Renal cortex interstitium (tissue), 11 donors: ENCODE results near the gene PGBD5. TPM values are rescaled to one million over a fixed set of nuclear protein-coding genes. Genes with fewer than 3 reads are reported as not detected.

Source experiments
- DNase-seq, 11 donors: peaks; one replicate each; pipeline ENCODE4 v3.0.0-alpha.2; 2013; ENCODE audit warnings: low read depth in 9 of 11, low spot score in 4 of 11; ENCODE audit errors: extremely low read depth in 1 of 11
- polyA plus RNA-seq, 3 donors: library from polyadenylated mRNA; unstranded; fragments of 120-200 nt; gene quantifications; one replicate each; pipeline ENCODE4 v1.2.1, GENCODE V29; 2013; ENCODE audit not compliant: insufficient read length in 3 of 3

PGBD5 gene
- polyA plus RNA-seq, 3 donors, result 7.0 to 8.1 (median 7.8) TPM

DNA sequence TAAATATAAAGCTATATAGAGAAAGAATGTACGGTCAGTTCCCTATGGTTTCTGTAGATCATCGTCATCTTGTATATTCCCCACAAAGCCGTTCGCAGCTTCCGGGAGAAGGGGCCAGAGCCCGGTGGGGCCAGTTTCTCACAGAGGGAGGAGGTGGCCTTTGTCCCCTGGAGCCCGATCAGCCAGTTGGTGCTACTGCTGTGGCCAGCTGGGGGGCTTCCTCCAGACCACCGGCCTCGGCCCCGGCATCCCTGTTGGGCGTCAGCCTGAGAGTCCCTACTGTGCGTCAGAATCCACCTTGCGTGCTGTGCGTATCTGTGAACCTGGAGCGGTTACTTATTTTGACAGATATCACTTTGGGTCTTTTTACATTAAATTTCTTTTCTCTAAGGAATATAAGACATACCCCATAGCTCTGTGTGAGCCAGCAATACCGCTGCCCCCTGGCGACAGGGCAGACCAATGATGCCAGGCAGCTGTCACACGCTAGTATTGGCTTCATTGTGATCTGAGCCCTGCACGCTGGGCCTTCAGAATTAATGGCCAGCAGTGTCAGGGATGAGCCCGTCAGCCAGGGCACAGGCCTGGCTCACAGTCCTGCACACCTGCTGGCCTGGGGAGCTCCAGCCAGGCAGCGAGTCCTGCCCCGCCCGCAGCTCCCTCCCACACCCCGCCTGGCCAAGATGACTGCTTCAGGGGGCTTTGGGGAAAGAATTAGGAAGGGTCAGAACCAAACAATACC lies 145.9 kb downstream of the PGBD5 start:
- DNase-seq, result no peak

DNA sequence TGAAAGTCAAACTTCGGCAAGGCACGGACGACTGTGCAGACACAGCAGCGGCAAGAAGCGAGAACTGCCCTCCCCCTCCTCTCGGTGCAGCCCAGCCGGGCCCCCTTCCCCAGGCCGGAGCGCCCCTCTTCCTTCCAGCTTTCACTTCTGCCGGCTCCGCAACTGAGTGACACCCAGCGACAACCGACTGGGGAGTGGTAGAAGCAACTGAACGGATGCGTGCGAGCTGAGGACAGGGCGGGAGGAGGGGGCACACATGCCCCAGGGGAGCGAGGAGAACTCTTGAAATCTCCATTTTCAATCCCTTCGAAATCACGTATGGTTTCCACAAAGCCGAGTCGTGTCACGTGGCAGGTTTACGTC lies 146.6 kb downstream of the PGBD5 start:
- DNase-seq, result no peak

DNA sequence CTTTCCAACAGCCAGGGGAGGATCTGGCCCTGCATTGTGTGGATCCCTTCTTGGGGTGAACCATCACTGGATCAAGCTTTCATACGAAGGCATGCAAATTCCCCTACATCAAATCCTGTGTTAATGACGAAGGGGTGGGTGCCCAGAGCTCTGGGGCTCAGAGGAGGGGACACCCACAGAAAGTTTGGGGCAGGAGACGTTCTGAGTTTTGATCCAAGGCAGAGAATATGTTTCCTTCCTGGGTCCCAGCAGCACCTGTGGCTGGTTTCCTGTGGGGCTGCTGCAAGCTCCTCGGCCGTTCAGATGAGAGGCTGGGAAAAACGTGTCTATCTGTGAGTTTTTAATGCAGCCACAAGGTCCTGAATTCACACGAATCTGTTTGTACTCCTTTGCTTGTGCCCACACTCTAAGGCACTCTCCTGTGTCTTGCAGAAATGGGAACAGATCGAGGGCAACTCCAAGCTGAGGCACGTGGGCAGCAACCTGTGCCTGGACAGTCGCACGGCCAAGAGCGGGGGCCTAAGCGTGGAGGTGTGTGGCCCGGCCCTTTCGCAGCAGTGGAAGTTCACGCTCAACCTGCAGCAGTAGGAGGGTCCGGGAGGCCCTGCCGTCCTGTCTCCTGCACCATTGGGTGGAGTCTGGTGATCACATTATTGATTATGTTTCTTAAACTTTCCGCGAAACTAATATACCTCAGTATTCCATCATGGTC lies 147.1 kb downstream of the PGBD5 start:
- DNase-seq, result no peak

DNA sequence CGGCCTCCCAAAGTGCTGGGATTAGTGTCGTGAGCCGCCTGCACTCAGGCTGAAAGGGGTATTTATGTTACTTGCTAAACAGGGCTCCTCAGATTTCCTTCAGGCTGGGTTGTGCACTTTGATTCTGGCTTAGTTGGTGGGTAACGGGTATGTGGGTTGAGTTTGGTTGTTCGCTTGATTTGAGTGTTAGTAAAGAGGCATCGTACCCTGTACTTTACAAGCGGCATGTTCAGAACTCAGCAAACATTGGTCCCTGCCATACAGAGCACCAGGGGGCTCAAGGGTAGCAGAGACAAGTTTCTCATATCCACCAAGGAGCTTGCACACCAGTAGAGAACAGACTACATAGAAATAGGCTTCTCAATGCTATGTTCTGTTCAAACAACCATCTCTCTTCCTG lies 147.8 kb downstream of the PGBD5 start:
- DNase-seq, result no peak

DNA sequence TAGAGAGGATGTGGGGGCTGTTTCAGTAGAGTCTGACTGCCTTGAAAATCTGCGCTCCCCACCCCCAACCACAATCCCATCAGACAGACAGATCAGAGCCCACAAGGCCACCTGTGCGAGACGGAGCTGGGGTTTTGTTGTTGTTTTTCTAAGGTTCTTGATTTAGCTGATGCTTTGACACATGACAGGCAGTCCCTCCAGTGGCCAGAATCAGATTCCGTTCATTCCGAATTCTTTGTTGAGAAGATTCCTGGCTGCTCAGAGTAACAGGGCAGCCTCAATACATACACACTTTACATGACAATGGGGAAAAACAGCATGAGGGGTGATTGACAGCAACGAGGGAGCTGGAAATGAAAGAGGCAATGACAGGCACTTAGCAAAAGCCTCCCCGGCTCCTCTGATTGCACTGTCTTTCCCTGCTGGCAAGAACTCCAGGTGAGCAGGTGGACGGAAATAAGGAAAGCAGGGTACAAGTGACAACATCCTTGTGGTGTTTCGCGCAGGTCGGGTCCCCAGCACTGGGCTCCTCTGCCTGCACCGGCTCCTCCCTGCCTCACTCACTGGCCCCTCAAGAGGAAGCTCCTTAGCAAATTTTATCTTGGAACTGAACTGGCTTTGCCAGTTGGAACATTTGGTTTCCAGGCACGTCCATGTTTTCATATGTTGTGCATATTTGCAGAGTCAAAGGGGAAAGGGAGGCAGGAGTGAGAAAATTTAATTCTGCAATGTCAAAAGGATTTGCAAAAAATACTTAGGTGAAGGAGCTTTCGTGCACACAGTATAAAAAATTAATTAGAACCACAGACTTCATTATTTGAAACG lies 148.7 kb downstream of the PGBD5 start:
- DNase-seq, result no peak

DNA sequence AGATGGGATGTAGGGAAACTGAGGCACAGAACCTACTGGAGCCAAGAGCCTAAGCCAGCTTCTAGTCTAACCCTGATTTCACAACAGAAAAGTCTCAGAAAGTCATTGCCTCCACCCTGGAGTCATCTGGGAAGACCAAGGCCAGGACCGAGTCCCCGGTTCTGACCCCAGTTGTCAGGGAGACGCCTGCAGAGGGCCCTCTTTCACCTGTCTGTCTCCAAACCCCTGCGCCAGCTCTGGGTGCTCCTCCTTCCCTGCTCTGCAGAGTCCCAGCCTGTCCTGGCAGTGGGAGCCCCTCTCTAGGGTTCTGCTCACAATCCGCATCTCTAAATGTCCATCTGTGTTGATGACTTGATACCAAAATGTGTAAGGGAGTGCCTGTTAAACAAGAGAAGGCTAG lies 149.7 kb downstream of the PGBD5 start:
- no peak for DNase-seq

DNA sequence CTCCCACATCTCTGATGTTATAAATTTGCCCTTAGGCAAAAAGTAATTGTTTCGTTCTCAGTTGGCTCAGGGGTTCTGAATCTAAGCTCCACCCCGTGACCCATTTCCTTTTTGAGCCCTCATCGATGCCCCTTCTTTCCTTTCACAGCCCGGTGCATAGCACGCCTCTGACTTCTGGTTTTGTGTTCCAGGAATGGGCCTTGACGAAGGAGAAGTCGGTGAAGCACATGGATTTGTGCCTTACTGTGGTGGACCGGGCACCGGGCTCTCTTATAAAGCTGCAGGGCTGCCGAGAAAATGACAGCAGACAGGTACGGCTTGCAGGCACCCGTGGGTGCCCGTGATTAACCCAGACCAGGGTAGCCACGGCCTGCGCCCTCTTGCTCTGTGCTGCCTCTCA lies 151.9 kb downstream of the PGBD5 start:
- no peak for DNase-seq

DNA sequence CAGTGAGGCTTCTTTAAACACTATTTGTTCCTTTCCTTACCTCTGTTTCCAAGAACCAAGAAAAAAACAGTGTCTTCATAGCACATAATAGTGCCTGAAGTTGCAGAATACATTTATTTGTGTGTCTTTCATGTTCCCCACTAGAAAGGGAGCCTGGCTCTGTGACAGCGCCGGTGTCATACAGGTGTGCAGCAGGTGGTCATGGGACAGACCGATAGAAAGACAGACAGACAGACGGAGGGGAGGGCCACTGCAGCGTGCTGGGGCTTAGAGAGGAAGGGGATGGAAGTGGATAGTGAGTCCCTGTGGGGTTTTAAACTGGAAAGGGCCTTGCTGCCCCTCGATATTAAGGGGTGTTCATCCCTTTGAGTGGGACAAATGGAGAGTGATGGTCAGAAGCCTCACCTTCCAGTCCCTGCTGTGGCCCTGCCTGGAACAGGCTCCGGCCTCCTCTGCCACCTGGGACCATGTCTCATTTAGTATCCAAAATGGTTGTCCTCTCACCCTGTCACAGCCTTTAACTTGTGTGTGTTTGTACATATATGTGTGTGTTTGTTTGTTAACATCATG lies 152.9 kb downstream of the PGBD5 start:
- DNase-seq, result no peak

DNA sequence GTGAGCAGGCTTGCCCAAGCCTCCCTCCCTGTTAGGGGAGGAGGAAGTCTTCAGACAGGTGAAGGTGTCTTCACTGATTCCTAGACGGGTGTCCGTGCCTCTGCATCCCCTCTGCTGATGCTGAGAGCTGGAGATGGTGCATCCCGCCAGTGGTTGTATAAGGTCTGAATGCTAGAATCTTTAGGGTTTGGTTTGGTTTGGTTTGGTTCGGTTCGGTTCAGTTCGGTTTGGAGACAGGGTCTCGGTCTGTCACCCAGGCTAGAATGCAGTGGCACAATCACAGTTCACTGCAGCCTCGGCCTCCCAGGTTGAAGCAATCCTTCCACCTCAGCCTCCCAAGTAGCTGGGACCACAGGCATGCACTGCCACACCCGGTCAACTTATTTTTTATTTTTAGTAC lies 153.6 kb downstream of the PGBD5 start:
- no peak for DNase-seq

DNA sequence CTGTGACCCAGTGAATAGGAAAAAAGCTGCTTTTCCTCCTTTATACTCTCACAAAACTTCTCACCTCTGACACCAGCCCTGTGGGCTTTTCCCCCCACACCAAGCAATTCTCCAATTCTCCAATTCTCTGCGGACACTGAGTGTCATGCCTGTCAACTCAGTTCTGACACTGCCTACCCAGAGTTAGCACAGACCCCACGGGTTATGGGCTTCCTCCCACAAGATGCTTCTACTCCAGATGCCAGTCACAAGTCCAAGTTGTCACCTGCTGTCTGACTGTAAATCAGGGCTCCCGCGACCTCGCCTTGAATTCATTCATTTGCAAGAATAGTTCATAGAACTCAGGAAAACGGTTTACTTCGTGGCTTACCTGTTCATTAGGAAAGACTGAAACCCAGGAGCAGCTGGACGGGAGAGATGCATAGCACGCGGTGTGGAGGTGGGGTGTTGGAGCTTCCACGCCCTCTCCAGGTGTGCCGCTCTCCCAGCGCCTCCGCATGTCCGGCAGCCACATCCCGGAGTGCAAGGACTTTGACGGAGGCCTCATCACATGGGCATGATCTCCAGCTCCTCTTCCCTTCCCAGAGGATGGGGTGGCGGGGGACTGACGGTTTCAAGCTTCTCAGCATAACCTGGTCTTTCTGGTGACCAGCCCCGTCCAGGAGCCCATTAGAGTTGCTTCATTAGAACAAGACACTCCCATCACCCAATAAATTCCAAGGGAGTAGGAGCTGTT lies 154.7 kb downstream of the PGBD5 start:
- DNase-seq, result no peak

DNA sequence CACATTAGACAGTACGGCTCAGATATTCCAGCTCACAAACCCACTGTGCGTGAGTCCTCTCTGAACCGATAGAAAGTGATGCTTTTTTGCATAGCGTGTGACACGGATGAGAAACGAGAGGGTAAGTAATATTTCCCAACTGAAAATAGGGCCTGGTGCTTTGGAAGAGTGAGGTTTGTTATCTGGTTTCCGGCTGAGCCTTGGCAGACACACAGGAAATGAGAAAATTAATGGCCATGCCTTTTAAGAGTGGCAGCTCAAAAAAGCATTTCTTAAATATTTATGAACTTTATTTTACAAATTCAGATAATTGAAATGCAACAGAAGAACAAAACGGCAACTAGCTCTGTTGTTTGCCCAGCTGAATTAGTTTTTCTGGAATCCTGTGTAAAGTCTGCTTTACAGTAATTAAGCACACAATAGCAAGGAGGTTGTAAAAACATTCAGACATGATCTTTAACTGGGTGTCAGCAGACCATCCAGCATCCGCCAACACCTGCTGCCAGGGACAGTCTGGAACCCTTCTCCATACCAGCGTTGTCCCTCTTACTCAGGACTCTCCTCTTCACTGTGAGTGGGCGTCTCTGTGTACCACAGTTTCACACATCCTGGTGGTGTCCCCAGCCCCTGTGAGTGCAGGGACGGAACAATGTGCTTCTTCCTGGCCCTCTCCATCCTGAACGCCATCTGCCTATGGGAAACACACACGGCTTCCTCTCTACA lies 155.4 kb downstream of the PGBD5 start:
- DNase-seq, result no peak

DNA sequence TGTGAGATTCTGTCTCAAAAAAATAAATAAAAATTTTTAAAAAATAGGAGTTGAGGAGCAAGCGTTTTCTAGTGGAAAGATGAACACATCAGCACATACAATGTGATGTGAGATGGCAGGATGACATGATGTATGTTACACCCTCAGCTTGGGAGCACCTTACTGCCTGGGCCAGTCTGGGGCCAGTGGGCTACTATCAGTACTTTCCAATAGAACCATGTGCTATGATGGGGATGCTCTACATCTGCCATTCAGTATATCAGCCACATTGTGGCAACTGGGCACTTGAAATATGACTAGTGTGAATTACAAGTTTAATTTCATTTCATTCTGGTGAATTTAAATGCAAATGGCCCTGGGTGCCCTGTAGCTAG lies 156.0 kb downstream of the PGBD5 start:
- DNase-seq, result no peak

DNA sequence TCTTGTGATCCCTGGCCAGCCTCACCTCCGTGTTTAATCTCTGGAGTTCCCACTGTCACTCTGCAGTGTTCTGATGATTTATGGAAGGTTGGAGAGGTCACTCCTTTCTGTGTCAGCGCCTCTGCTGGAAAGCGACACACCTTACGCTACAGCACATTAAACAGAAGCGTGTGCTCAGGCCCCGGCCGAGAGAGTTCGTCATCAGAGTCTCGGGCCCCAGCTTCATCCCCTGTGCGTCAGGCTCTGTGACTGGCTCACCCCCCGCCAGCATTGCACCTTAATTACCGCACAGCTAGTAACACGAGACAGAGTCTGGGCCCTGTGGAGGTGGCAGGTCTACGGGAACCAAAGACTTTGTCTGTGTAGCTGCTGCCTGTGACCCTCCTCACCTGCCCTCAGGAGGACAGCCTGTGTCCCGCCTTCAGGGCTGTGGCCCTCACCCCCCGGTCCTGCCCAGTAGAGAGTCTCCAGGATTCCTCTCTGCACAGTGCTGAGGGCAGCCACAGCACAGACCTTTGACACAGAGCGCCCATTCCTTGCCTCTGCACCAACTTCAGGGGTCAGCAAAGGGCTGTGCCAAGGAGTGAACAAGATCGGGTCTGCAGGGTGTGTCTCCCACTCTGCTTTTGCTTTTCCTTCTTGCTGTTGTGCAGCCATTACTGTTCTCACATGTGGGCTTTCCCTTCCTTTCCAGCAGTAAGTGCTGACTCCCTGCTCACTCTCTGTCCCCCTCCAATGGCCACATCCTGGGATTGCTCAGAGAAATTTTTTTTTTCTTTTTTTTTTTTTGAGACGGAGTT lies 157.6 kb downstream of the PGBD5 start:
- peak in 10 of 11 donors; percentile 29 to 64 (median 44) for DNase-seq

DNA sequence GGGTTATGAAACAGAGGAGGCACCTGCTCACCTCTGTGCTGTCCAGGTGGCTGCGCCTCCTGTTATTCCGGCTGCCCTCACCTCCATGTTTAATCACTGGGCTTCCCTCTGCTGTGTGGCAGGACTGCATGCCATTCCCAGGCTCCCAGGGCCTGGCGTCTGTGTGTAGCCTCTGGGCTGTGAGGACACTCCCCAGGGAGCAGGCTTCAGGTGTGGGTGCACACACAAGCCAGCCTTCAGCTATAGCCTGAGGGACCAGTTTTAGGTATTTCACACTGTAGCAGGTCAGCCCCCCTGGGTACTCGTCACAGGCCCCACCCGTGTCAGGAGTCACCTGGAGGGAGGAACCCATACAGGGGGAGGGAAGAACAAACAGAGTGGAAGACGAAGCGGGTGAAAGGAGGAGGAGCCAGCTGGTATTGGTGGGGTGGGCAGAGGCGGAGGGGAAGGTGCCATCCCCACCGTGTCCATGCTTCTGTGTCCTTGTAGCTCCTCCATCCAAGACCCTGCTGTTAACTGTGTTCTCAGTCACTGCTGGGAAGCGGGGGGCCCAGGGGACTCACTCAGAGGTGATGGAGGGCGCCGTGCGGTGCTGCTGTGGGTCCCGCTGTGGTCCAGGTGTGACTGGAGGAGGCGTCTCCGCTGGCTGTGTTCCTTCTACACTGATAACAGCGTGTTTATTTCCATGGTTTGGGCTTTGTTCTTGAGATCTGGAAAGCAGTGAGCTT lies 158.6 kb downstream of the PGBD5 start:
- no peak for DNase-seq

DNA sequence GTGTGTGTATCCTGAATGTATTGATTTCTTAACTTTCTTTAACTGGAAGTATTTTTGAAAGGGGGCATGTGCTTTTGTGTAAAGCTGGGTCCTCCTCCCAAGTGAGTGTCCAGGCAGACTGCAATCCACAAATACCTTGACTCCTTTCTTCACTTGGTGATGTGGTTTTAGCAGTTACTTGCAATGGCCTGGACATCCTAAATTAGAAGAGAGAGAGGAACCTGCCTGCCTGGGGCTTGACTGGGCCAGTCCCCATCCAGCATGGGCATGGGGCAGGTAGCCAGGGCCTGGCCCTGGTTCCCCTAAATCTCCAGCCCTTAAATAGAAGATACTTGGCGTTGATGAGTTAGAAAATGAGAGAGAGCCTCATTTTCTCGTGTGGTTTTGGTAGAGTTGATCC lies 159.7 kb downstream of the PGBD5 start:
- no peak for DNase-seq

DNA sequence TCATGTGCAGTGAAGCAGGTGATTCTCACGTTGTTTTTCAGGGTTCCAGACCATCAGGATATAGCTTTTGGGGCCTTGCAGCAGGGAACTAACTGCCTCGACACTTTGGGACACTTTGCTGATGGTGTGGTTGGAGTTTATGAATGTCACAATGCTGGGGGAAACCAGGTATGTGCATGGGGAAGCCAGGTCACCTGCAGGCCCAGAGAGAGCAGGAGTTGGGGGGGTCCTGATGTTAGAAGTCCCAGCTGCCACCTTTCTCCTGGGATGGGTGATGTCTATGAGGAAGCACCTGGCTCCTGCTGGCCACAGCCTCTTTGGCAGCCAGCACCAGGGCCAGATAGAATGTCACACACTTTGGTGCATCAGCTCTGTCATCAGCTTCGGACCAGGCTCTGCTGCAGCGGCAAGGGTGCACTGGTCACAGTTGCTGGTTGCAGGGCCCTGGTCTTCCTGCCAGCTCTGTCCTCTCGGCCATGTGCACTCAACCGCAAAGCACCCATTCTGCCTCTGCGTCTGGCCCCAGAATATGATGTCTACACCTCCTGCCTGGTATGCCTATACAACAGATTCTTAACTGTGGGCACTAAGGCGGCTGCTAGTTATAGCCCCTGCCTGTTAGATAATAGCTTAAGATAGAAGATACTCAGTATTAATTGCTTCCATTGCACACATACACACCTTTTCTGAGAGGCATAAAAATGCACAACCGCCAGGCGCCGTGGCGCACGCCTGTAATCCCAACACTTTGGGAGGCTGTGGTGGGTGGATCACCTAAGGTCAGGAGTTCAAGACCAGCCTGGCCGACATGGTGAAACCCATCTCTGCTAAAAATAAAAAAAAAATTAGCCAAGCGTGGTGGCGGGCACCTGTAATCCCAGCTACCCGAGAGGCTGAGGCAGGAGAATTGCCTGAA lies 160.7 kb downstream of the PGBD5 start:
- no peak for DNase-seq
